ENCODE data around the gene NUDT1.
"Not testable (repeated sequence)": the region's sequence is repeated elsewhere in the genome, so short reads cannot be mapped to it uniquely, and the experiment has no call there.

The NUDT1 gene

DNA sequence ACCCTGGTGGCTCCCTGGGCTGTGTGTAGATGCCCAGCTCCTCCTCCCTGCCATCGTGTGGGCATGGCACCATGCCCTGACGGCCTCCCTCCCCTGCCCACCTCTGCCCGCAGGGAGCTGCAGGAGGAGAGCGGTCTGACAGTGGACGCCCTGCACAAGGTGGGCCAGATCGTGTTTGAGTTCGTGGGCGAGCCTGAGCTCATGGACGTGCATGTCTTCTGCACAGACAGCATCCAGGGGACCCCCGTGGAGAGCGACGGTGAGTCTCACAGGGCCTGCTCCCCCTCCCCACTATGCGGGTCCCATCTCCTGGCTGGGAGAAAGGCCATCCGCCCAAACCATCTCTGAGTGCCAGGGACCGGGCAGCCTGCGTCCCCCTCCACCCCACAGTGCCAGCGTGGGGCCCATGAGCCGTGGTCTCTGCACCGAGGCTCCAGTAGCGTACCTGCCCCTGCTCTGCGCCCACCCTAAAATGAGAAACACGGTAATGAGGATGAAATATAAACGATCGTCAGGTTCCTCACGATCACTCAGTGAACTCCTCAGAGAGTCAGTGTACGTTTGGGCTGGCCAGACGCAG lies 7.8 kb downstream of the NUDT1 start:
- DNase-seq (ENCODE audit: low spot score) = no peak

- no peak for DNase-seq (ENCODE audit: low spot score)
Measured at GRCh38 chr7:2251381-2251780, 9.4 kb downstream of the NUDT1 start.

- DNase-seq (ENCODE audit: low spot score) = no peak
Measured at GRCh38 chr7:2251841-2252771, 10.1 kb downstream of the NUDT1 start.

DNA sequence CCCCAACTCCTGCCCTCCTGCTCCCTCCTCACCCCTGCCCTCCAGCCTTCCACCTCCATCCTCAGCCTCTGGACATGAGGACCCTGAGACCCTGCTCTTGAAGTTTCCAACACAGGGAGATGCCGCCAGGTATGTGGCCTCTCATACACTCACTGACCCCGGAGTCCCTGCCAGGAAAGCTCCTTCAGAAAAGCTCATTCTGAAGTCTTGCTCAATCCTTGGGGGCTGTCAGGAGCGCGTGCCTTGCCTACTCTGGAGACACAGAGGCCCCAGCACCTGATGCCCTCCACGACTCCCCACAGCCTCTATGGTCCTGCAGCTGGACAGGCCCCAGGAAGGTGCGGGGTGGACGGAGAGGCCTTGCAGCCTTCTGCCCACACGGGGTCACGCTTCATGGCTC lies 11.0 kb downstream of the NUDT1 start:
- DNase-seq (ENCODE audit: low spot score) = no peak

DNA sequence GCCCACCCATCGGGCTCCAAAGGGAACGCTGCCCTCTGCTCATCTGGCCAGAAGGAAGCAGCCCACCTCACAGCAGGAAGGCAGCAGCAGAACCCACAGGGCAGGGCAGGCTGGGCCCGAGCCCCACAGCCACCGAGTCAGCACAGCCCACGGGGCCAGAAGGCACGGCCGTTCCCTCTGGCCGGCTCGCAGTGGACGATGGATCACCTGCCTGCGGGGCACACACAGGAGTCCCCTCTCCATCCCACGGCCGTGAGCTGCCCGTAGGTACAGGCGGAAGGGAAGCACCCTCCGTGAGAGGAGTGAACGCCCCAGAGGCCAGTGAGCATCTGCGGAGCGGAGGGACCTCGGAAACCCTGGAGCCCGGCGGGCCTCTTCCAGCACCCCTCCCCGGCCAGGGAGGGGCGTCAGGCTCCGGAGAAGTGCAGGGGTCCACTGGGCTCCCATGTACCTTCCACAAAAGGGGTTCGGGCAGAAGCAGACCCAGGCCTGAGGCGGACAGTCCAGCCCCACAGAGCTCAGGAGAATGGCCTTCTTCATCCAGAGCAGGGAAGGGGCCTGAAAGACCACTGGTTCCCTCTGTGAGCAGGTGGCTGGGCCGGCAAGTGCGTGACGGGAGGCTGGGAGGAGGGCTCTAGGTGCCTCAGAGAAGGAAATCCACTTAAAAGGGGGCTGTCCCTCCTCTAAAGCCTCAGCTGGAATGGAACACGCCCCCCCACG lies 11.7 kb downstream of the NUDT1 start:
- no peak for DNase-seq (ENCODE audit: low spot score)

- DNase-seq (ENCODE audit: low spot score) = no peak
Measured at GRCh38 chr7:2254429-2255144, 12.6 kb downstream of the NUDT1 start.

DNA sequence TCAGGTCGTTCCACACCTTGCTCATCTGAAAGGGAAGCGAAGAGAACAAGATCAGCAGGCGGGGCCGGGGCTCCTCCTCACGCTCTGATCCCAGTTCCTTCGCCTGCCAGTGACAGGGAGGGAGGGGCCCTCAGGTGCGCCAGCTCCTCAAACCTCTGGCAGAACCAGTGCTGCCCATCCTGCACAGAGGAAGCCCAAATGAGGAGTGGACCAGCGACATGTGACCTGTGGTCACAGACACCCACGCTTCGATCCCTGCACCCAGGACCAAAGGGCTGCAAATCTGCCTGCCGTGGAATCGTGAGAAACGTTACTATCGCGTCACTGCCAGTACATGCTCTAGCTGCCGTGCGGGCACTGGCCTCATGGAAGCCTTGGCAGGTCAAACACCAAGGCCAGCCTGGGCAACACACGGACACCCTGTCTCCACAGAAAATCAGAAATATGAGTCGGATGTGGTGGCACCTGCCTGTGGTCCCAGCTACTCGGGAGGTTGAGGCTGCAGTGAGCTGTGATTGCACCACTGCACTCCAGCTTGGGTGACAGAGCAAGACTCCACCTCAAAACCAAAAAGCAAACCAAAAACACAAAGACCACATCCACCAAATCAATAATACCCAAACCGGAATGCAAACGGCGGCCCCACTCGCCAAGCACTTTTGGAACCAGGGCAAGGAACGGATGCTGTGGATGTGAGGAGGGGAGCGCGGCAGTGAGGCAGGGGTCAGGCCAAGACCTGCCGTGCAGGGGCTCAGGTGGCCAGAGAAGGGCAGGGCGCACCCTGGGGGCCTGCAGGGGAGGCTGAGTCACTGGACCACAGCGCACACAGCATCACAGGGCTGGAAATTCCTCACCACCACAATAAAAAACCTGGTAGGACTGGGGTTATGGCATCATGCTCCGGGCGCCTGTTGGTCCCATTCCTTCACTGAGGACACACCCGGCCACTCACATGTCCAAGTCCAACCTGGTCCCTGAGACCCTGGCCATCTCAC lies 13.4 kb downstream of the NUDT1 start:
- DNase-seq (ENCODE audit: low spot score) = peak; percentile 30

GRCh38 chr7:2256306-2257045 lies 14.4 kb downstream of the NUDT1 start:
- no peak for DNase-seq (ENCODE audit: low spot score)

DNA sequence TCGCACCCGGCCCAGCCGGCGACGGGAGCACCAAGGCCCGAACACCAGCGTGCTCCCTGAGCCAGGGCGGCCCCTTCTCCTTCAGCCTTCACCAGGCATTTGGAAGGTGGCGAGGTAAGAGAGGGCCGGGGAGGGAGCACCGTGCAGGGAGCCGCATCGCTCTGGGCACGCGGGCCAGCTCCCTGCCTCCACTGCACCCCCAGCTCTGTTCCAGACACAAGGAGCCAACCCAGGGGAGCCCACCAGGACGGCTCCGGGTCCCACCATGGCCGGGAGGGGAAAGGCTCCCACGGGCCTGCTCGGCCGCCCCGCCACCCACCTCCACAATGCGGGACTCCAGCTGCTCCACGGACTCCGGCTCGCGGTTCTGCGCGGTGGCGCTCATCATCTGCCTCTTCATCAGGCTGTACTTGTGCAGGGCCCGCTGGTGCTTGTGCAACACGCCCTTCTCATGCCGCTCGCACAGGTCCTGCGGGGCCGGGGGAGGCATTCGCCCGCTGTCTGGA lies 15.1 kb downstream of the NUDT1 start:
- DNase-seq (ENCODE audit: low spot score) = no peak

DNA sequence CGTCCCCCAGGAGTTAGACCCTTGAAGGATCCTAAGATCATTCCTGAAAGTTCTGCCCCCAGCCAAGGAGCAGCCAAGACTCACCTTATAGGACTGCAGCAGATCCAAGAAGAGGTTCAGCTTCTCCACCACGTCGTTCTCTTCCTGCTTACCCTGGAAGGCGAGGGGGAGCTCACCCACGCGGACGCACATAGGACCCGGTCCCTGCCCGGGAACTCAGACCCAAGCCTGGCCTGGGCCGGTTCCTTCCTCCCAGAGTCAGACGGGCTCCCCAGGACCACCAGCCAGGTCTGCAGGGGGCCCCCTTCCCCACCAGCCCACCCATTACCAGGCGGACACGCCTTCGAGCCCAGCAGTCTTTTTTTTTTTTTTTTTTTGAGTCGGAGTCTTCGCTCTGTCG lies 15.6 kb downstream of the NUDT1 start:
- DNase-seq (ENCODE audit: low spot score) = no peak

GRCh38 chr7:2258661-2259365 lies 16.8 kb downstream of the NUDT1 start:
- no peak for DNase-seq (ENCODE audit: low spot score)

DNA sequence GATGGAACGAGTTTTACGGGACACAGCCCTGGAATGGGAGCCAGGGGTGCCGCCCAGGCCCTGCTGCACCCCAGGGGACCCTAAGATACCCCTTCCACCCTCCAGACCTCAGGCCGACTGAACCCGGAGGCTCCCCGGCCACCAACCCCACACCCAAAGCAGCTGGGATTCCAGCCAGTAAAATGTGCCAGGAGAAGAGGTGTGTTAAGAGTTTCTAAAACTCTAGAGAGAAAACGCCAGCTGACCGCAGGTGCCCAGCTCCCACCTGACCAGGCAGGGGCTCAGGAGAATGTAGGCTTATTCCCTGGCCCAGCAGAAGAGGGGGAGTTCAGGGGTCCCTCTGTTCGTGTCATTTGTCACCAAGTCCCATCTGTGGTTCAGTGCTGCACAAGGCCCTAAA lies 17.5 kb downstream of the NUDT1 start:
- no peak for DNase-seq (ENCODE audit: low spot score)

- DNase-seq (ENCODE audit: low spot score) = no peak
Measured at GRCh38 chr7:2260820-2261219, 18.8 kb downstream of the NUDT1 start.

DNA sequence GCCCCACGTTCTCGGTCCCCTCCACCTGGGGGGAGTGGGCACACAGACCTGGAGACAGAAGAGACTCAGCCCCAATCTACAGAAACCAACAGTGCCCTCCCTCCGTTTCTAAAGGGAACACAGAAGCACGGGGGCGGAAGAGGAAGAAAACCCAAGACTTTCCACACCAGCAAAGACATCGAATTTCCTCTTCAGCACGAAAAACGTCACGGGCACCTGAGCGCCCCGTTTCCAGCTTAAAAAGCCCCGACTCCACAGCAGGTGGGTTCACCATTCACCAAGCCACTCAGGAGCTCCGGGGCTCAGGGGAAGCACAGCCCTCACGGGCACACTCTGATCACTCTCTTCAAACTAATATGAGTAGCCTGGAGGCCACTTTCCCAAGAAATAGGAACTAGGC lies 19.6 kb downstream of the NUDT1 start:
- DNase-seq (ENCODE audit: low spot score) = no peak

DNA sequence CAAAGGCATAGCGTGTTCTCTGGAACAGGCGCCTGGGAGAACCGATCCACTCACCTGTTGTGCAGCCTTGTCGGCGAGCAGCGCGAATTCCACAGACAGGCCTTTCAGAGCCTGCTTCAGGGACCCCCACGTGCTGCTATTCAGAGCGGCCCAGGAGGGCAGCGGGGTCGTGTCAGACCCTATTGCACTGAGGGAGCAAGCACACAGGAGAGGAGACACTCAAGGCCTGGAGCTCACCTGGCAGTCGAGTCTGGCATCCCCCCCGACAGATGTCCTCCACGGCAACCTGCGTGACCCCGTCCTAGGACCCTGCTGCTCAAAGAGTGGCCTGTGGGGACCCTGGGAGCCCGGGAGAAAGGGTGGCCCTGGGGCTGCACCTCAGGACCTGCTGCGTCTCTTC lies 21.1 kb downstream of the NUDT1 start:
- DNase-seq (ENCODE audit: low spot score) = no peak

- no peak for DNase-seq (ENCODE audit: low spot score)
Measured at GRCh38 chr7:2264158-2264557, 22.1 kb downstream of the NUDT1 start.

- no peak for DNase-seq (ENCODE audit: low spot score)
Measured at GRCh38 chr7:2266911-2267310, 24.9 kb downstream of the NUDT1 start.

DNA sequence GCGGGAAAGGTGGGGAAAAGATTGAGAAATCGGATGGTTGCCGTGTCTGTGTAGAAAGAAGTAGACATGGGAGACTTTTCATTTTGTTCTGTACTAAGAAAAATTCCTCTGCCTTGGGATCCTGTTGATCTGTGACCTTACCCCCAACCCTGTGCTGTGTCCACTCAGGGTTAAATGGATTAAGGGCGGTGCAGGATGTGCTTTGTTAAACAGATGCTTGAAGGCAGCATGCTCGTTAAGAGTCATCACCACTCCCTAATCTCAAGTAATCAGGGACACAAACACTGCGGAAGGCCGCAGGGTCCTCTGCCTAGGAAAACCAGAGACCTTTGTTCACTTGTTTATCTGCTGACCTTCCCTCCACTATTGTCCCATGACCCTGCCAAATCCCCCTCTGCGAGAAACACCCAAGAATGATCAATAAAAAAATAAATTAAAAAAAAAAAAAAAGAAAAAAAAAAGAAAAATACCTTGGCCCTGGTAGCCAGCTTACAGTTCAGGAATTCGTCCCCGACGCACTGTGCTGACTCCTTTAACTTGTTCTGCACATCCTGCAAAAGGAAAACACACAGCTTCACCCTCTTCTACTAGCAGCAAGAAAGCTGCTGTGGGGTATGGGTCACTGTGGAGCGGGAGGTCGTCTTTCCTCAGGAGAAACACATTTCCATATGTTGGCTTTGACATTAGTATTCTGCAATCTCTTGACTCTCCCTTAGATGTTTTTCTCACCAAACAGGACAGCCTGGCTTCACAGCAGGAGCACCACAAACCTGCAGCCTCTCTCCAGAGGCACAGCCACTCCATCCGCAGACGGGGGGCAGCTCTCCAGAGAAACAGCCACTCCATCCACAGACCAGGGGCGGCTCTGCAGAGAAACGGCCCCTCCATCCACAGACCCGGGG lies 27.3 kb downstream of the NUDT1 start:
- not testable (repeated sequence) for DNase-seq (ENCODE audit: low spot score)
